Endothelial cell (in vitro differentiated cells): Measurements from ENCODE around the gene BLMH. TPM values are rescaled to one million over a fixed set of nuclear protein-coding genes. Genes with fewer than 3 reads are reported as not detected.

ENCODE experiments used
- DNase-seq: peaks from one replicate; pipeline ENCODE4 v3.0.0; 2021; ENCODE audit warnings: low spot score
- H3K27ac Mint-ChIP-seq: one replicate; pipeline ENCODE4 v1.8.0; 2021; ENCODE audit warnings: mixed read lengths, inconsistent platforms; ENCODE audit not compliant: unreplicated experiment
- H3K27me3 Mint-ChIP-seq: one replicate; pipeline ENCODE4 v1.8.0; 2021; ENCODE audit warnings: mild to moderate bottlenecking, moderate library complexity, mixed read lengths, inconsistent platforms; ENCODE audit not compliant: unreplicated experiment
- H3K36me3 Mint-ChIP-seq: one replicate; pipeline ENCODE4 v1.8.0; 2021; ENCODE audit warnings: mild to moderate bottlenecking, low read depth, mixed read lengths, inconsistent platforms; ENCODE audit not compliant: unreplicated experiment
- H3K4me1 Mint-ChIP-seq: one replicate; pipeline ENCODE4 v1.8.0; 2021; ENCODE audit warnings: mild to moderate bottlenecking, mixed read lengths, inconsistent platforms; ENCODE audit not compliant: unreplicated experiment
- H3K4me3 Mint-ChIP-seq: one replicate; pipeline ENCODE4 v1.8.0; 2021; ENCODE audit warnings: mild to moderate bottlenecking, mixed read lengths, inconsistent platforms; ENCODE audit not compliant: unreplicated experiment
- H3K9me3 Mint-ChIP-seq: one replicate; pipeline ENCODE4 v1.8.0; 2021; ENCODE audit warnings: mixed read lengths, inconsistent platforms; ENCODE audit not compliant: unreplicated experiment
- total RNA-seq: library from RNA; stranded (reverse); fragmentation: NEBNext Ultra II Directional; extraction: Animal tissue kit (Norgen Biotek cat#: 25700); gene quantifications from one replicate; pipeline ENCODE4 v1.2.1, GENCODE V29; 2021; ENCODE audit not compliant: unreplicated experiment
- TF ChIP-seq, protein P1 (sequence below): fragments of 200-600 bp; sonication (generic); IDR thresholded peaks from one replicate; pipeline ENCODE4 v1.5.0; 2021; ENCODE audit warnings: antibody characterized with exemption; ENCODE audit not compliant: unreplicated experiment

The BLMH gene
- total RNA-seq, 1 donor from 2014 or later, result 150 TPM

DNA sequence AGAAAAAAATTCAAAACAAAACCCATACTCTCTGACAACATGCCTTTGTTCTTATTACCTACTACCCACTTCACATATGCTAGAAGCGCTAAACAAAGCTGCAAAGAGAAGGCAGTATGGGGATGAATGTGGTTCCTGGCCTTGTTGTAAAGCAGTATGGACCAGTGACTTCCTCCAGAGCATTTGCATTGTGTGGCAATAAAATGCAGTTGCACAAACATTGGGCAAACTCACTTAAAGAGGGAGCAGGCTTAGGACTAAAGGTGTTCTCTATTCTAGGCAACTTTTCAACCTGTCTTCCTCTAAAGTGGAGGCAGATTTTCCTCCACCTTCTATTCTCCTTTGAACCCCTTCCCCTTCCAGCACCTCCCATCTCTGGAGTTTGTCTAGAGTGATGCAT is 25.0 kb upstream of the BLMH start:
- H3K9me3 Mint-ChIP-seq, result no peaks in the 10 kb centered on the region
- H3K27ac Mint-ChIP-seq, result no peak overlapping the region
- no peaks in the 10 kb centered on the region for H3K4me1 Mint-ChIP-seq
- no peak for DNase-seq
- TF ChIP-seq, protein P1, sequence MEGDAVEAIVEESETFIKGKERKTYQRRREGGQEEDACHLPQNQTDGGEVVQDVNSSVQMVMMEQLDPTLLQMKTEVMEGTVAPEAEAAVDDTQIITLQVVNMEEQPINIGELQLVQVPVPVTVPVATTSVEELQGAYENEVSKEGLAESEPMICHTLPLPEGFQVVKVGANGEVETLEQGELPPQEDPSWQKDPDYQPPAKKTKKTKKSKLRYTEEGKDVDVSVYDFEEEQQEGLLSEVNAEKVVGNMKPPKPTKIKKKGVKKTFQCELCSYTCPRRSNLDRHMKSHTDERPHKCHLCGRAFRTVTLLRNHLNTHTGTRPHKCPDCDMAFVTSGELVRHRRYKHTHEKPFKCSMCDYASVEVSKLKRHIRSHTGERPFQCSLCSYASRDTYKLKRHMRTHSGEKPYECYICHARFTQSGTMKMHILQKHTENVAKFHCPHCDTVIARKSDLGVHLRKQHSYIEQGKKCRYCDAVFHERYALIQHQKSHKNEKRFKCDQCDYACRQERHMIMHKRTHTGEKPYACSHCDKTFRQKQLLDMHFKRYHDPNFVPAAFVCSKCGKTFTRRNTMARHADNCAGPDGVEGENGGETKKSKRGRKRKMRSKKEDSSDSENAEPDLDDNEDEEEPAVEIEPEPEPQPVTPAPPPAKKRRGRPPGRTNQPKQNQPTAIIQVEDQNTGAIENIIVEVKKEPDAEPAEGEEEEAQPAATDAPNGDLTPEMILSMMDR, result no peak
- no peaks in the 10 kb centered on the region for H3K27me3 Mint-ChIP-seq
- no peak overlapping the region for H3K4me3 Mint-ChIP-seq
- H3K36me3 Mint-ChIP-seq, result no peaks in the 10 kb centered on the region

DNA sequence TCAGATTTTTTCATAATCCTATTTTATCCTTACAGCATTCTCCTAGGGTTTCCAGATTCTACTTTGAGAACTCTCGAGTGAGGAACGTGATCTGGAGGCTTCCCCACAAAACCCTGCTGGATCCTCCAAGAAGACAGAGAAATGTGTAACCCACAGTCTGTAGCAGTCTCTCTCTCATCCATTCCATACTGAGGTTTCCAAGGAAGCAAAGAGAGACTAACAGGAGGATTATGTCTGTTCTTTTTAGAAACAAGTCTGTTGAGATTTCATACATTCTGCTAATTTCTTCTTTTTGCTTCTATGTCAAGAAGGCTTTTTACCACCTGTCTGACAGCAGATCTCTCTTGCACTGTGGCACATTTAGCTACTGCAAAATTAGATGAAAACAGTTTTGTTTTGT is 23.4 kb upstream of the BLMH start:
- no peaks in the 10 kb centered on the region for H3K4me1 Mint-ChIP-seq
- H3K27me3 Mint-ChIP-seq, result no peaks in the 10 kb centered on the region
- no peak overlapping the region for H3K4me3 Mint-ChIP-seq
- DNase-seq, result no peak
- H3K9me3 Mint-ChIP-seq, result no peaks in the 10 kb centered on the region
- TF ChIP-seq, protein P1, result no peak
- H3K36me3 Mint-ChIP-seq, result no peaks in the 10 kb centered on the region
- H3K27ac Mint-ChIP-seq, result no peak overlapping the region

DNA sequence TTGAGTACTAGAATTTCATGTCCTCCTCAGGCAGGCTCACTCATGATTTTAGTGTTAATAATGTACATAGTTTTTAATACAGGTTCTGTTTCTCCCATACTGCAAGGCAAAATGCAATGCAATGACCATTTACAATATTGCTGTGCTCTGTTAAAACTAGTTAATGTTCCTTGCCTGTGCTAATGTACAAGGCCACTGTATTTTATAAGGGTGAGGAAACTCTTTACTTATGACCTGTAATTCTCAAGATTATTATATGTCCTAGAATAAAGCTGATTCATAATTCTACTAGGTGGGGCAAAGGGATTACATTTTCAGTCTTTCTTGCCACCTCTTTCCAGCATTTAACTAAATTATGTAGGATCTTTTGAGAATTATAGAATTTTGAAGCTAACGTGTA is 22.7 kb upstream of the BLMH start:
- TF ChIP-seq, protein P1, result no peak
- no peak for DNase-seq
- H3K27me3 Mint-ChIP-seq, result no peaks in the 10 kb centered on the region
- no peak overlapping the region for H3K27ac Mint-ChIP-seq
- H3K4me1 Mint-ChIP-seq, result no peaks in the 10 kb centered on the region
- H3K9me3 Mint-ChIP-seq, result no peaks in the 10 kb centered on the region
- no peaks in the 10 kb centered on the region for H3K36me3 Mint-ChIP-seq
- no peak overlapping the region for H3K4me3 Mint-ChIP-seq

DNA sequence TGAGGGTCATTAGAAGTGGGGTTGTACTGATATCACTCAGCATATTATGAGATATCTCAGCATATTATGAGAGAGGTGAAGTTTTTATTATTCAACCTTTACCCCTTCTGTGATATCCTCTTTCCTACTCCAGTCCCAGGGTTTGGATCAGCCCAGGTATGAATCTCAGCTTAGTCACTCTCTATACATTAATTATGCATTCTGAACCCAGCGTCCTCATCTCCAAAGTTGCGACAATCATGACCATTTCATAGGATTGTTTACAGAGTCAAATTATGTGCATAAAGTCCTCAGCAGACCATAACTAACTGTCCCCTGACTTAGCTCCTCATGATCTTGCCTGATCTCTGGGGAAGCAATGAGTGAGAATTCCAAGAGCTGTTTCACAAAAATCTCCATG is 20.5 kb upstream of the BLMH start:
- Mint-ChIP-seq H3K27ac (no peak overlapping the region), H3K9me3 (no peaks in the 10 kb centered on the region), H3K36me3 (no peaks in the 10 kb centered on the region), H3K27me3 (no peaks in the 10 kb centered on the region), H3K4me1 (no peaks in the 10 kb centered on the region), H3K4me3 (no peak overlapping the region)
- TF ChIP-seq, protein P1, result no peak
- DNase-seq, result no peak

DNA sequence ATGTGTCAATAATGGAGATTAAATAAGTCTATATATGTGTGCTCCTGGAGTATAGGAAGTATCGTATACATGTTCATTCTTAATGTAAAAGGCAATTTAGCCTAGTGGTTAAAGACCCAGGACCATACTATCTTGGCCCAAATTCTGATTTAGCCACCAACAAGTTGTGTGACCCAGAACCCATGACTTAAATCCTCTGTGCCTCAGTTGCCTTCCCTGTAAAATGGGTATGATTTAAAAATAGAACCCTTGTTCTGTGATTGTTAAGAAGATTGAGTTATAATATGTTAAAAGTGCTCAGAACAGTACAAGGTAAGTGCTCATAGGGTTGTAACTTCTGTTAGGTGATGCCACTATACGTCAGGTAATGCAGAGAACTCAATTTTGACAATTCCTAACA is 18.8 kb upstream of the BLMH start:
- Mint-ChIP-seq H3K4me3 (no peak overlapping the region), H3K36me3 (no peaks in the 10 kb centered on the region), H3K27me3 (no peaks in the 10 kb centered on the region), H3K4me1 (peaks cover 3% of the 10 kb centered on the region), H3K27ac (no peak overlapping the region), H3K9me3 (no peaks in the 10 kb centered on the region)
- DNase-seq, result no peak
- TF ChIP-seq, protein P1, result no peak
